ENCODE measurements around the gene KIF26B. TPM values are rescaled to one million over a fixed set of nuclear protein-coding genes. Genes with fewer than 3 reads are reported as not detected.
"Not testable (repeated sequence)": the region's sequence is repeated elsewhere in the genome, so short reads cannot be mapped to it uniquely, and the experiment has no call there.

The KIF26B gene
- total RNA-seq, 1 experiment from 2014 or later: not detected

- H3K9me3 ChIP-seq: no peaks in the 10 kb centered on the region
- H3K4me3 ChIP-seq: no peak overlapping the region
- DNase-seq: no peak
- no peaks in the 10 kb centered on the region for H3K27me3 ChIP-seq
- no peaks in the 10 kb centered on the region for H3K36me3 ChIP-seq
Measured at GRCh38 chr1:245710961-245711903, 556.4 kb downstream of the KIF26B start.

- not testable (repeated sequence) for DNase-seq, H3K9me3 ChIP-seq, H3K27me3 ChIP-seq, H3K4me3 ChIP-seq, H3K36me3 ChIP-seq
Measured at GRCh38 chr1:245714027-245714426, 559.2 kb downstream of the KIF26B start.

GRCh38 chr1:245715291-245715701 lies 560.5 kb downstream of the KIF26B start:
- H3K36me3 ChIP-seq: no peaks in the 10 kb centered on the region
- H3K27me3 ChIP-seq: no peaks in the 10 kb centered on the region
- peak; percentile 26 for DNase-seq
- no peaks in the 10 kb centered on the region; the same call in 1 of the 2 replicates for H3K9me3 ChIP-seq
- H3K4me3 ChIP-seq: no peak overlapping the region

GRCh38 chr1:245715970-245716369 lies 561.2 kb downstream of the KIF26B start:
- peak; percentile 41 for DNase-seq
- Histone ChIP-seq H3K36me3 (no peaks in the 10 kb centered on the region), H3K4me3 (no peak overlapping the region), H3K9me3 (no peaks in the 10 kb centered on the region; the same call in 1 of the 2 replicates), H3K27me3 (no peaks in the 10 kb centered on the region)

- H3K27me3 ChIP-seq: no peaks in the 10 kb centered on the region
- H3K9me3 ChIP-seq: no peaks in the 10 kb centered on the region; the same call in 1 of the 2 replicates
- H3K4me3 ChIP-seq: no peak overlapping the region
- no peaks in the 10 kb centered on the region for H3K36me3 ChIP-seq
- DNase-seq: no peak
Measured at GRCh38 chr1:245716561-245716960, 561.8 kb downstream of the KIF26B start.

GRCh38 chr1:245717611-245718010 lies 562.8 kb downstream of the KIF26B start:
- no peak for DNase-seq
- H3K9me3 ChIP-seq: no peaks in the 10 kb centered on the region; the same call in 1 of the 2 replicates
- H3K4me3 ChIP-seq: no peak overlapping the region
- H3K36me3 ChIP-seq: no peaks in the 10 kb centered on the region
- H3K27me3 ChIP-seq: no peaks in the 10 kb centered on the region

GRCh38 chr1:245718123-245718522 lies 563.3 kb downstream of the KIF26B start:
- Histone ChIP-seq H3K9me3 (no peaks in the 10 kb centered on the region; the same call in 1 of the 2 replicates), H3K27me3 (no peaks in the 10 kb centered on the region), H3K4me3 (no peak overlapping the region), H3K36me3 (no peaks in the 10 kb centered on the region)
- no peak for DNase-seq

- no peak for DNase-seq
- H3K36me3 ChIP-seq: no peaks in the 10 kb centered on the region
Measured at GRCh38 chr1:245718951-245719350, 564.2 kb downstream of the KIF26B start.

GRCh38 chr1:245721488-245721887 lies 566.7 kb downstream of the KIF26B start:
- no peak for DNase-seq
- Histone ChIP-seq H3K27me3 (no peaks in the 10 kb centered on the region), H3K36me3 (no peaks in the 10 kb centered on the region), H3K4me3 (no peak overlapping the region), H3K9me3 (no peaks in the 10 kb centered on the region; the same call in 1 of the 2 replicates)

More at GRCh38 chr1:245718951-245719350, 564.2 kb downstream of the KIF26B start:
- Histone ChIP-seq H3K4me3 (no peak overlapping the region), H3K27me3 (no peaks in the 10 kb centered on the region), H3K9me3 (no peaks in the 10 kb centered on the region; the same call in 1 of the 2 replicates)

GRCh38 chr1:245728035-245728434 lies 573.2 kb downstream of the KIF26B start:
- DNase-seq, H3K4me3 ChIP-seq, H3K36me3 ChIP-seq, H3K27me3 ChIP-seq: not testable (repeated sequence)
- peaks cover 20% of the 10 kb centered on the region for H3K9me3 ChIP-seq

GRCh38 chr1:245730801-245731200 lies 576.0 kb downstream of the KIF26B start:
- Histone ChIP-seq H3K36me3 (no peaks in the 10 kb centered on the region), H3K9me3 (peaks cover 20% of the 10 kb centered on the region), H3K4me3 (no peak overlapping the region), H3K27me3 (no peaks in the 10 kb centered on the region)
- no peak for DNase-seq

GRCh38 chr1:245740336-245740735 lies 585.6 kb downstream of the KIF26B start:
- not testable (repeated sequence) for H3K36me3 ChIP-seq, DNase-seq, H3K27me3 ChIP-seq, H3K4me3 ChIP-seq, H3K9me3 ChIP-seq

GRCh38 chr1:245742896-245743295 lies 588.1 kb downstream of the KIF26B start:
- no peak for DNase-seq

GRCh38 chr1:245748240-245748639 lies 593.5 kb downstream of the KIF26B start:
- H3K4me3 ChIP-seq: no peak overlapping the region
- no peaks in the 10 kb centered on the region for H3K36me3 ChIP-seq
- no peaks in the 10 kb centered on the region for H3K27me3 ChIP-seq
- no peaks in the 10 kb centered on the region for H3K9me3 ChIP-seq
- no peak for DNase-seq

More at GRCh38 chr1:245742896-245743295, 588.1 kb downstream of the KIF26B start:
- no peaks in the 10 kb centered on the region for H3K27me3 ChIP-seq
- no peaks in the 10 kb centered on the region for H3K36me3 ChIP-seq
- H3K4me3 ChIP-seq: no peak overlapping the region
- H3K9me3 ChIP-seq: no peaks in the 10 kb centered on the region

- no peak for DNase-seq
- Histone ChIP-seq H3K36me3 (no peaks in the 10 kb centered on the region), H3K27me3 (no peaks in the 10 kb centered on the region), H3K9me3 (no peaks in the 10 kb centered on the region), H3K4me3 (no peak overlapping the region)
Measured at GRCh38 chr1:245748646-245749045, 593.9 kb downstream of the KIF26B start.

GRCh38 chr1:245749053-245749452 lies 594.3 kb downstream of the KIF26B start:
- H3K27me3 ChIP-seq: no peaks in the 10 kb centered on the region
- no peak for DNase-seq
- H3K36me3 ChIP-seq: no peaks in the 10 kb centered on the region
- no peak overlapping the region for H3K4me3 ChIP-seq
- no peaks in the 10 kb centered on the region for H3K9me3 ChIP-seq

GRCh38 chr1:245750261-245750660 lies 595.5 kb downstream of the KIF26B start:
- Histone ChIP-seq H3K27me3 (no peaks in the 10 kb centered on the region), H3K36me3 (no peaks in the 10 kb centered on the region), H3K9me3 (no peaks in the 10 kb centered on the region; the same call in 1 of the 2 replicates), H3K4me3 (no peak overlapping the region)
- DNase-seq: no peak

- DNase-seq: no peak
- H3K36me3 ChIP-seq: no peaks in the 10 kb centered on the region
- no peak overlapping the region for H3K4me3 ChIP-seq
- H3K9me3 ChIP-seq: no peaks in the 10 kb centered on the region; the same call in 1 of the 2 replicates
- no peaks in the 10 kb centered on the region for H3K27me3 ChIP-seq
Measured at GRCh38 chr1:245751116-245751515, 596.3 kb downstream of the KIF26B start.
